Mesenchymal stem cell (in vitro differentiated cells and primary cell): ENCODE data around the gene SLC7A11.

Source experiments
- DNase-seq: peaks from one replicate; pipeline ENCODE4 v3.0.0-alpha.2; 2013
- H2AFZ ChIP-seq: one replicate; pipeline ENCODE4 v1.6.1; 2013; ENCODE audit warnings: low read depth, mild to moderate bottlenecking, control low read depth, inconsistent platforms, low read length, moderate library complexity
- H2AK5ac ChIP-seq: 2 replicates; pipeline ENCODE4 v1.6.1; 2013; ENCODE audit warnings: low read length, moderate library complexity, mild to moderate bottlenecking, inconsistent platforms; ENCODE audit not compliant: severe bottlenecking
- H2BK120ac ChIP-seq: one replicate; pipeline ENCODE4 v1.6.1; 2013; ENCODE audit warnings: low read depth, mild to moderate bottlenecking, inconsistent platforms, low read length, moderate library complexity
- H2BK12ac ChIP-seq, 2 experiments: one replicate each; pipeline ENCODE4 v1.6.1; 2013; ENCODE audit warnings: inconsistent platforms in 2 of 2, low read length in 2 of 2, mild to moderate bottlenecking in 2 of 2, moderate library complexity in 2 of 2, control low read depth in 1 of 2
- H2BK15ac ChIP-seq: one replicate; pipeline ENCODE4 v1.6.1; 2013; ENCODE audit warnings: mild to moderate bottlenecking, low read depth, inconsistent platforms; ENCODE audit not compliant: poor library complexity, severe bottlenecking
- H2BK5ac ChIP-seq: 2 replicates; pipeline ENCODE4 v1.6.1; 2013; ENCODE audit warnings: low read depth, mild to moderate bottlenecking, low read length, control low read depth, inconsistent platforms; ENCODE audit not compliant: poor library complexity, severe bottlenecking
- H3K14ac ChIP-seq, 2 experiments: one replicate each; pipeline ENCODE4 v1.6.1; 2013; ENCODE audit warnings: inconsistent platforms in 2 of 2, low read length in 2 of 2, control low read depth in 1 of 2, mild to moderate bottlenecking in 1 of 2, moderate library complexity in 1 of 2
- H3K18ac ChIP-seq, 2 experiments: one replicate each; pipeline ENCODE4 v1.6.1; 2013; ENCODE audit warnings: inconsistent platforms in 2 of 2, low read length in 2 of 2, control low read depth in 1 of 2, low read depth in 1 of 2, mild to moderate bottlenecking in 1 of 2
- H3K23ac ChIP-seq, 2 experiments: one replicate each; pipeline ENCODE4 v1.6.1; 2013; ENCODE audit warnings: inconsistent platforms in 2 of 2, low read length in 2 of 2, mild to moderate bottlenecking in 2 of 2, moderate library complexity in 2 of 2, control low read depth in 1 of 2
- H3K27ac ChIP-seq: 2 replicates; pipeline ENCODE4 v1.5.1; 2013; ENCODE audit warnings: mild to moderate bottlenecking, moderate library complexity, low read length, control low read depth, inconsistent platforms; ENCODE audit not compliant: poor library complexity, severe bottlenecking
- H3K27me3 ChIP-seq, 2 experiments: 2 replicates each; pipeline versions ENCODE4 v1.6.1 to v1.7.0; 2013; ENCODE audit warnings: low read length in 2 of 2, mild to moderate bottlenecking in 2 of 2, moderate library complexity in 2 of 2, control low read depth in 1 of 2, inconsistent platforms in 1 of 2; ENCODE audit not compliant: control insufficient read depth in 1 of 2, insufficient read depth in 1 of 2
- H3K36me3 ChIP-seq, 2 experiments: 2 replicates each; pipeline versions ENCODE4 v1.6.1 to v1.7.0; 2013; ENCODE audit warnings: low read length in 2 of 2, control low read depth in 1 of 2, inconsistent platforms in 1 of 2, low read depth in 1 of 2, mild to moderate bottlenecking in 1 of 2; ENCODE audit not compliant: insufficient read depth in 2 of 2, control insufficient read depth in 1 of 2
- H3K4ac ChIP-seq, 2 experiments: one replicate each; pipeline ENCODE4 v1.6.1; 2013; ENCODE audit warnings: inconsistent platforms in 2 of 2, low read length in 2 of 2, mild to moderate bottlenecking in 2 of 2, moderate library complexity in 2 of 2, control low read depth in 1 of 2, low read depth in 1 of 2
- H3K4me1 ChIP-seq: 2 replicates; pipeline ENCODE4 v1.6.1; 2013; ENCODE audit warnings: low read depth, low read length, control low read depth; ENCODE audit not compliant: control insufficient read depth, insufficient read depth
- H3K4me2 ChIP-seq: 2 replicates; pipeline ENCODE4 v1.6.1; 2013; ENCODE audit warnings: low read length, mild to moderate bottlenecking, inconsistent platforms; ENCODE audit not compliant: poor library complexity, severe bottlenecking
- H3K4me3 ChIP-seq, 2 experiments: 2 replicates each; pipeline versions ENCODE4 v1.5.1 to v1.7.0; 2013; ENCODE audit warnings: low read length in 2 of 2, mild to moderate bottlenecking in 2 of 2, control low read depth in 1 of 2, low read depth in 1 of 2; ENCODE audit not compliant: insufficient read depth in 1 of 2
- H3K79me1 ChIP-seq: replicated peaks from 2 replicates; pipeline ENCODE4 v1.6.1; 2013; ENCODE audit warnings: mild to moderate bottlenecking, control low read depth, low read length, inconsistent platforms; ENCODE audit not compliant: poor library complexity, severe bottlenecking
- H3K9ac ChIP-seq: 2 replicates; pipeline ENCODE4 v1.7.0; 2013; ENCODE audit warnings: mild to moderate bottlenecking, low read length, moderate library complexity
- H3K9me3 ChIP-seq: 2 replicates; pipeline ENCODE4 v1.7.0; 2013; ENCODE audit warnings: mild to moderate bottlenecking, low read length; ENCODE audit not compliant: control insufficient read depth
- H4K8ac ChIP-seq: one replicate; pipeline ENCODE4 v1.6.1; 2013; ENCODE audit warnings: inconsistent platforms, mild to moderate bottlenecking, low read length, moderate library complexity
- H4K91ac ChIP-seq: one replicate; pipeline ENCODE4 v1.6.1; 2013; ENCODE audit warnings: mild to moderate bottlenecking, low read length, inconsistent platforms
- WGBS: methylation state at CpG from one replicate; pipeline ENCODE4 v1.1.7; 2013; ENCODE audit warnings: mixed read lengths; 5-methylcytosine and 5-hydroxymethylcytosine counted together

The SLC7A11 gene

GRCh38 chr4:138232364-138232763 is 9.8 kb downstream of the SLC7A11 start:
- Histone ChIP-seq H4K91ac (no peak overlapping the region), H3K9ac (no peak overlapping the region), H3K14ac (no peak overlapping the region), H3K4me3 (no peak overlapping the region), H3K4me2 (no peak overlapping the region), H2BK12ac (no peak overlapping the region), H3K18ac (no peak overlapping the region), H3K9me3 (no peaks in the 10 kb centered on the region), H2BK5ac (no peak overlapping the region), H2BK120ac (no peak overlapping the region), H3K23ac (no peak overlapping the region), H2AFZ (no peak overlapping the region), H2AK5ac (no peak overlapping the region), H3K4ac (no peak overlapping the region), H4K8ac (no peak overlapping the region), H3K27ac (no peak overlapping the region), H3K36me3 (no peaks in the 10 kb centered on the region), H3K79me1 (no peaks in the 10 kb centered on the region), H3K4me1 (no peaks in the 10 kb centered on the region), H3K27me3 (no peaks in the 10 kb centered on the region), H2BK15ac (no peak overlapping the region)
- WGBS = 86% methylated on average over 1 of the region's 1 CpG
- no peak for DNase-seq

GRCh38 chr4:138230048-138230447 is 12.1 kb downstream of the SLC7A11 start:
- no peaks in the 10 kb centered on the region for H3K27me3 ChIP-seq
- no peak overlapping the region for H3K4ac ChIP-seq
- no peak overlapping the region for H4K8ac ChIP-seq
- WGBS = no CpG with 5 or more reads among the region's 3 CpGs
- no peak overlapping the region for H3K18ac ChIP-seq
- DNase-seq = no peak
- no peaks in the 10 kb centered on the region for H3K9me3 ChIP-seq
- H3K4me1 ChIP-seq = no peaks in the 10 kb centered on the region
- H2AK5ac ChIP-seq = no peak overlapping the region
- no peak overlapping the region for H2BK12ac ChIP-seq
- H2BK120ac ChIP-seq = no peak overlapping the region
- no peak overlapping the region for H2BK5ac ChIP-seq
- no peak overlapping the region for H4K91ac ChIP-seq
- no peak overlapping the region for H3K27ac ChIP-seq
- H3K23ac ChIP-seq = no peak overlapping the region
- H2BK15ac ChIP-seq = peak overlapping the region; percentile 69
- H3K4me2 ChIP-seq = no peak overlapping the region
- H3K36me3 ChIP-seq = no peaks in the 10 kb centered on the region
- H3K79me1 ChIP-seq = no peaks in the 10 kb centered on the region
- H2AFZ ChIP-seq = no peak overlapping the region
- H3K4me3 ChIP-seq = no peak overlapping the region
- H3K14ac ChIP-seq = no peak overlapping the region
- H3K9ac ChIP-seq = no peak overlapping the region

GRCh38 chr4:138229160-138229559 is 13.0 kb downstream of the SLC7A11 start:
- no CpG with 5 or more reads among the region's 2 CpGs for WGBS
- H3K18ac ChIP-seq = no peak overlapping the region
- H2AFZ ChIP-seq = no peak overlapping the region
- no peak overlapping the region for H2BK12ac ChIP-seq
- peak; percentile 26 for DNase-seq
- H3K9me3 ChIP-seq = no peaks in the 10 kb centered on the region
- H2BK120ac ChIP-seq = no peak overlapping the region
- no peak overlapping the region for H3K4ac ChIP-seq
- H3K4me1 ChIP-seq = no peaks in the 10 kb centered on the region
- no peak overlapping the region for H4K8ac ChIP-seq
- H3K9ac ChIP-seq = no peak overlapping the region
- no peak overlapping the region for H3K23ac ChIP-seq
- no peak overlapping the region for H3K14ac ChIP-seq
- no peak overlapping the region for H2BK15ac ChIP-seq
- no peaks in the 10 kb centered on the region for H3K36me3 ChIP-seq
- no peak overlapping the region for H4K91ac ChIP-seq
- H3K4me3 ChIP-seq = no peak overlapping the region
- H2AK5ac ChIP-seq = no peak overlapping the region
- H2BK5ac ChIP-seq = no peak overlapping the region
- no peak overlapping the region for H3K27ac ChIP-seq
- no peak overlapping the region for H3K4me2 ChIP-seq
- H3K27me3 ChIP-seq = no peaks in the 10 kb centered on the region
- no peaks in the 10 kb centered on the region for H3K79me1 ChIP-seq

DNA sequence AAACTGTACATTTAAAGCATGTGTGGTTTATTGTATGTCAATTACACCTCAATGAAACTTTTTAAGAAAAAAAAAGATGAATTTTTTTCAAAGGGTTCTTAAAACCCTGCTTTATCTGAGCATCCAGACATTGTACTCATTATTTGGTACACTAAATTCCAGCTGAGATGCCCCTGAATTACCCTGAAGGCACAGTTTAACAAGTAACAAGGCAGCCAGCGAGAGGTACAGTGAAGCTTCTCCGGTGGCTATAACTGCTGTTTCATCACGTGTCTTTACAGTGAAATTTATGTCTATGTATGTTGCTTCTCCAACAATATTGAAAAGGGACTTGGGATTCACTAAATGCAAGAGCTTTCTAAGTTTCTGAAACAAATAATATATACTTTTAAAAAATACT is 15.8 kb downstream of the SLC7A11 start:
- H2BK120ac ChIP-seq = no peak overlapping the region
- no peak overlapping the region for H2BK15ac ChIP-seq
- no CpG with 5 or more reads among the region's 3 CpGs for WGBS
- H2BK12ac ChIP-seq = peak overlapping the region in 1 of 2 experiments; percentile 39
- H2AK5ac ChIP-seq = no peak overlapping the region
- no peak overlapping the region for H4K91ac ChIP-seq
- no peak overlapping the region for H2AFZ ChIP-seq
- no peak overlapping the region for H3K23ac ChIP-seq
- H3K18ac ChIP-seq = no peak overlapping the region
- H4K8ac ChIP-seq = peak overlapping the region; percentile 41
- H3K9ac ChIP-seq = no peak overlapping the region
- no peaks in the 10 kb centered on the region for H3K27me3 ChIP-seq
- H2BK5ac ChIP-seq = no peak overlapping the region
- no peaks in the 10 kb centered on the region for H3K79me1 ChIP-seq
- no peak overlapping the region for H3K4me3 ChIP-seq
- H3K9me3 ChIP-seq = no peaks in the 10 kb centered on the region
- no peak overlapping the region for H3K4ac ChIP-seq
- H3K27ac ChIP-seq = no peak overlapping the region
- no peaks in the 10 kb centered on the region for H3K4me1 ChIP-seq
- no peak for DNase-seq
- H3K4me2 ChIP-seq = no peak overlapping the region
- H3K36me3 ChIP-seq = no peaks in the 10 kb centered on the region
- H3K14ac ChIP-seq = no peak overlapping the region
